ENCODE data around the gene EPC2. TPM values are rescaled to one million over a fixed set of nuclear protein-coding genes. Genes with fewer than 3 reads are reported as not detected.
"Not testable (repeated sequence)": the region's sequence is repeated elsewhere in the genome, so short reads cannot be mapped to it uniquely, and the experiment has no call there.

The EPC2 gene
- total and polyA plus RNA-seq, 3 donors from 2014 or later = 22.5 to 53.1 (median 41.7) TPM

- no peak for DNase-seq
- WGBS, 2 donors = 15 to 24% methylated on average over 4 of the region's 4 CpGs
- TF ChIP-seq, protein P1, sequence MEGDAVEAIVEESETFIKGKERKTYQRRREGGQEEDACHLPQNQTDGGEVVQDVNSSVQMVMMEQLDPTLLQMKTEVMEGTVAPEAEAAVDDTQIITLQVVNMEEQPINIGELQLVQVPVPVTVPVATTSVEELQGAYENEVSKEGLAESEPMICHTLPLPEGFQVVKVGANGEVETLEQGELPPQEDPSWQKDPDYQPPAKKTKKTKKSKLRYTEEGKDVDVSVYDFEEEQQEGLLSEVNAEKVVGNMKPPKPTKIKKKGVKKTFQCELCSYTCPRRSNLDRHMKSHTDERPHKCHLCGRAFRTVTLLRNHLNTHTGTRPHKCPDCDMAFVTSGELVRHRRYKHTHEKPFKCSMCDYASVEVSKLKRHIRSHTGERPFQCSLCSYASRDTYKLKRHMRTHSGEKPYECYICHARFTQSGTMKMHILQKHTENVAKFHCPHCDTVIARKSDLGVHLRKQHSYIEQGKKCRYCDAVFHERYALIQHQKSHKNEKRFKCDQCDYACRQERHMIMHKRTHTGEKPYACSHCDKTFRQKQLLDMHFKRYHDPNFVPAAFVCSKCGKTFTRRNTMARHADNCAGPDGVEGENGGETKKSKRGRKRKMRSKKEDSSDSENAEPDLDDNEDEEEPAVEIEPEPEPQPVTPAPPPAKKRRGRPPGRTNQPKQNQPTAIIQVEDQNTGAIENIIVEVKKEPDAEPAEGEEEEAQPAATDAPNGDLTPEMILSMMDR (IDR thresholded peaks at IDR 0.05) = no peak
- TF ChIP-seq POLR2A (IDR thresholded peaks at IDR 0.05) = no peak
- Histone ChIP-seq H3K4me1 (peaks cover 18% of the 10 kb centered on the region), H3K9me3 (no peaks in the 10 kb centered on the region), H3K27me3 (no peaks in the 10 kb centered on the region), H3K4me3 (peak overlapping the region; percentile 78 to 99), H3K36me3 (ENCODE audit: low read depth, missing control alignments) (no peaks in the 10 kb centered on the region), H3K27ac (peak overlapping the region; percentile 98 to 100)
- intact Hi-C loops (cut with DNase I; ENCODE audit: low total_unique reads) = no loop called here
These were observed 1.6 kb downstream of the EPC2 start for GRCh38 chr2:148646231-148646559.

DNA sequence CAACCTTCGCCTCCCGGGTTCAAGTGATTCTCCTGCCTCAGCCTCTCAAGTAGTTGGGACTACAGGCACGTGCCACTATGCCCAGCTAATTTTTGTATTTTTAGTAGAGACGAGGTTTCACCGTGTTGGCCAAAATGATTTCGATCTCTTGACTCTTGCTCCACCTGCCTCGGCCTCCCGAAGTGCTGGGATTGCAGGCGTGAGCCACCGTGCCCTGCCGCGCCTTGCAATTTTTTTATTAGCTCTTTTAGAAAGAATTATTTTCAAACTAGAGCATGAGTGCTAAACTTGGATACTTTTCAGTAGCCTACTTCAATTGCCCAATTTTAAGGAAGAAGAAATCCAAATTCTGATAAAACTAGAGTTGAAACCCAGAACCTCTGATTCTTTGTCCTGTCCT is 3.2 kb downstream of the EPC2 start:
- H3K4me1 ChIP-seq = peaks cover 18% of the 10 kb centered on the region
- intact Hi-C loops (cut with DNase I; ENCODE audit: low total_unique reads); H3K36me3 ChIP-seq (ENCODE audit: low read depth, missing control alignments); H3K27me3 ChIP-seq; DNase-seq; H3K4me3 ChIP-seq; H3K27ac ChIP-seq; H3K9me3 ChIP-seq: not testable (repeated sequence)
- WGBS, 2 donors = 58 to 79% methylated on average over 12 of the region's 12 CpGs

- Histone ChIP-seq H3K36me3 (ENCODE audit: low read depth, missing control alignments) (no peaks in the 10 kb centered on the region), H3K9me3 (no peaks in the 10 kb centered on the region), H3K27ac (no peak overlapping the region), H3K27me3 (no peaks in the 10 kb centered on the region), H3K4me3 (no peak overlapping the region), H3K4me1 (peaks cover 18% of the 10 kb centered on the region)
- no peak for TF ChIP-seq POLR2A (IDR thresholded peaks at IDR 0.05)
- TF ChIP-seq, protein P1 (IDR thresholded peaks at IDR 0.05) = no peak
- DNase-seq = no peak
- intact Hi-C loops (cut with DNase I; ENCODE audit: low total_unique reads) = no loop called here
These were observed 5.4 kb downstream of the EPC2 start for GRCh38 chr2:148649936-148650335.

GRCh38 chr2:148650881-148651280 is 6.3 kb downstream of the EPC2 start:
- 75 to 76% methylated on average over 2 of the region's 2 CpGs for WGBS, 2 donors
- H3K4me1 ChIP-seq = peaks cover 18% of the 10 kb centered on the region
- TF ChIP-seq, protein P1 (IDR thresholded peaks at IDR 0.05) = no peak
- TF ChIP-seq POLR2A (IDR thresholded peaks at IDR 0.05) = no peak
- H3K36me3 ChIP-seq (ENCODE audit: low read depth, missing control alignments) = no peaks in the 10 kb centered on the region
- intact Hi-C loops (cut with DNase I; ENCODE audit: low total_unique reads) = no loop called here
- no peaks in the 10 kb centered on the region for H3K27me3 ChIP-seq
- H3K9me3 ChIP-seq = no peaks in the 10 kb centered on the region
- H3K4me3 ChIP-seq = no peak overlapping the region
- H3K27ac ChIP-seq = no peak overlapping the region
- DNase-seq = no peak

- TF ChIP-seq, protein P1 (IDR thresholded peaks at IDR 0.05) = no peak
- TF ChIP-seq POLR2A (IDR thresholded peaks at IDR 0.05) = no peak
- no peak for DNase-seq
- Histone ChIP-seq H3K4me1 (peaks cover 27% of the 10 kb centered on the region), H3K27ac (no peak overlapping the region), H3K36me3 (ENCODE audit: low read depth, missing control alignments) (no peaks in the 10 kb centered on the region), H3K27me3 (no peaks in the 10 kb centered on the region), H3K4me3 (no peak overlapping the region), H3K9me3 (no peaks in the 10 kb centered on the region)
- intact Hi-C loops (cut with DNase I; ENCODE audit: low total_unique reads) = no loop called here
- WGBS, 2 donors = 77 to 82% methylated on average over 2 of the region's 2 CpGs
These were observed 7.4 kb downstream of the EPC2 start for GRCh38 chr2:148651972-148652371.

Measured in testis (tissue), 3 donors.